DND-41 (cell line): ENCODE measurements around the gene ADARB2.

Experiments
- CTCF ChIP-seq: IDR thresholded peaks from 2 replicates; pipeline ENCODE4 v1.5.1; 2012; ENCODE audit warnings: borderline replicate concordance, low read length, moderate library complexity, mild to moderate bottlenecking; ENCODE audit not compliant: poor library complexity, severe bottlenecking; ENCODE audit errors: extremely low read depth
- EZH2 ChIP-seq: IDR thresholded peaks from 3 replicates; pipeline ENCODE4 v1.6.1; 2012; ENCODE audit warnings: borderline replicate concordance, low read depth, mild to moderate bottlenecking, moderate library complexity, low read length, inconsistent platforms; ENCODE audit not compliant: severe bottlenecking

GRCh38 chr10:1213252-1214070 lies 523.9 kb downstream of the ADARB2 start:
- TF ChIP-seq CTCF (no peak), EZH2 (no peak)
